Left ventricle myocardium inferior (tissue), 1 donor: Measurements from ENCODE around the gene HNRNPL. TPM values are rescaled to one million over a fixed set of nuclear protein-coding genes. Genes with fewer than 3 reads are reported as not detected.
"Not testable (repeated sequence)": the region's sequence is repeated elsewhere in the genome, so short reads cannot be mapped to it uniquely, and the experiment has no call there.

Source experiments
- DNase-seq: peaks from one replicate; pipeline ENCODE4 v3.0.0-alpha.2; 2020
- H3K27ac ChIP-seq: fragments of 200-600 bp; replicated peaks from 2 replicates; pipeline ENCODE4 v1.8.0; 2021
- H3K27me3 ChIP-seq: fragments of 200-600 bp; 2 replicates; pipeline ENCODE4 v1.8.0; 2021; ENCODE audit warnings: low read depth
- H3K36me3 ChIP-seq: fragments of 200-600 bp; 2 replicates; pipeline ENCODE4 v1.8.0; 2021
- H3K4me1 ChIP-seq: fragments of 200-600 bp; 2 replicates; pipeline ENCODE4 v1.8.0; 2021
- H3K4me3 ChIP-seq: fragments of 200-600 bp; 2 replicates; pipeline ENCODE4 v1.8.0; 2021; ENCODE audit warnings: mild to moderate bottlenecking, moderate library complexity
- H3K9me3 ChIP-seq: fragments of 200-600 bp; replicated peaks from 2 replicates; pipeline ENCODE4 v1.8.0; 2021
- CTCF ChIP-seq: fragments of 200-600 bp; IDR thresholded peaks from 2 replicates; pipeline ENCODE4 v1.8.0; 2021; ENCODE audit warnings: antibody characterized with exemption, mild to moderate bottlenecking, borderline replicate concordance
- intact Hi-C: fragments of 100-400 bp; cut with micrococcal nuclease; formaldehyde crosslinking; loops from one replicate; pipeline ENCODE4 v1.11.0; 2022
- total RNA-seq: library from RNA; stranded (reverse); fragmentation: NEBNext Ultra II Directional; extraction: Animal tissue kit (Norgen Biotek cat#: 25700); gene quantifications from one replicate; pipeline ENCODE4 v1.2.1, GENCODE V29; 2021
- donor health status: DM: no; HTN: yes; CAD: no; lungs with severe emphysema.

The HNRNPL gene
- total RNA-seq, 1 donor from 2014 or later, result 140 TPM

GRCh38 chr19:38891771-38892170 lies 42.0 kb upstream of the HNRNPL start:
- intact Hi-C loops, result no loop called here
- Histone ChIP-seq H3K36me3 (peaks cover 43% of the 10 kb centered on the region), H3K4me1 (peaks cover 43% of the 10 kb centered on the region), H3K27ac (peak overlapping the region; percentile 65), H3K27me3 (no peaks in the 10 kb centered on the region), H3K9me3 (no peaks in the 10 kb centered on the region), H3K4me3 (no peak overlapping the region)
- DNase-seq, result no peak
- no peak for TF ChIP-seq CTCF

GRCh38 chr19:38890686-38891085 lies 40.9 kb upstream of the HNRNPL start:
- H3K27me3 ChIP-seq, result no peaks in the 10 kb centered on the region
- peak overlapping the region; percentile 65 for H3K27ac ChIP-seq
- DNase-seq, result no peak
- H3K9me3 ChIP-seq, result no peaks in the 10 kb centered on the region
- H3K36me3 ChIP-seq, result peaks cover 43% of the 10 kb centered on the region
- peaks cover 50% of the 10 kb centered on the region for H3K4me1 ChIP-seq
- TF ChIP-seq CTCF, result no peak
- H3K4me3 ChIP-seq, result no peak overlapping the region
- intact Hi-C loops, result no loop called here

- Histone ChIP-seq H3K9me3 (no peaks in the 10 kb centered on the region), H3K27ac (peak overlapping the region; percentile 65), H3K27me3 (no peaks in the 10 kb centered on the region), H3K4me3 (no peak overlapping the region), H3K36me3 (peaks cover 43% of the 10 kb centered on the region), H3K4me1 (peaks cover 48% of the 10 kb centered on the region)
- intact Hi-C loops, result no loop called here
- TF ChIP-seq CTCF, result no peak
- no peak for DNase-seq
Observed at GRCh38 chr19:38889803-38890202, 40.0 kb upstream of the HNRNPL start.

GRCh38 chr19:38888876-38889275 lies 39.1 kb upstream of the HNRNPL start:
- Histone ChIP-seq H3K36me3 (peaks cover 47% of the 10 kb centered on the region), H3K4me3 (no peak overlapping the region), H3K27me3 (no peaks in the 10 kb centered on the region), H3K27ac (no peak overlapping the region), H3K9me3 (no peaks in the 10 kb centered on the region), H3K4me1 (peaks cover 41% of the 10 kb centered on the region)
- DNase-seq, result no peak
- TF ChIP-seq CTCF, result no peak
- intact Hi-C loops, result no loop called here

GRCh38 chr19:38884691-38885090 lies 34.9 kb upstream of the HNRNPL start:
- H3K27ac ChIP-seq, intact Hi-C loops, H3K27me3 ChIP-seq, DNase-seq, H3K9me3 ChIP-seq, H3K4me3 ChIP-seq: not testable (repeated sequence)
- Histone ChIP-seq H3K4me1 (peaks cover 12% of the 10 kb centered on the region), H3K36me3 (peaks cover 68% of the 10 kb centered on the region)

GRCh38 chr19:38883286-38883685 lies 33.5 kb upstream of the HNRNPL start:
- Histone ChIP-seq H3K4me1 (peaks cover 18% of the 10 kb centered on the region), H3K27me3 (no peaks in the 10 kb centered on the region), H3K27ac (no peak overlapping the region), H3K36me3 (peaks cover 63% of the 10 kb centered on the region), H3K4me3 (no peak overlapping the region), H3K9me3 (no peaks in the 10 kb centered on the region)
- no peak for DNase-seq
- no peak for TF ChIP-seq CTCF
- intact Hi-C loops, result no loop called here
